ENCODE measurements around the gene IKZF5. TPM values are rescaled to one million over a fixed set of nuclear protein-coding genes. Genes with fewer than 3 reads are reported as not detected.
A peak's percentile ranks its signal among the peaks of the same experiment; 100 is the strongest.

The IKZF5 gene
- total RNA-seq, 2 experiments from 2014 or later, result 81.8 to 87.1 TPM

GRCh38 chr10:123026302-123026701, 17.7 kb upstream of the IKZF5 start:
- H3K9me3 ChIP-seq (ENCODE audit: control insufficient read depth in 1 of 2, insufficient read depth in 1 of 2, low read length in 2 of 2), result no peaks in the 10 kb centered on the region
- no peaks in the 10 kb centered on the region for H3K27me3 Mint-ChIP-seq
- ATAC-seq (ENCODE audit: poor library complexity) (no peak), DNase-seq (no peak)
- H3K9me3 Mint-ChIP-seq, result no peaks in the 10 kb centered on the region
- H3K27me3 ChIP-seq (ENCODE audit: control insufficient read depth in 1 of 2, insufficient read depth in 2 of 2, low read length in 2 of 2), result no peaks in the 10 kb centered on the region
- no peak overlapping the region for H3K27ac Mint-ChIP-seq
- H3K4me3 Mint-ChIP-seq, result no peak overlapping the region
- intact Hi-C loops (cut with DNase I, micrococcal nuclease), result no loop called here
- H3K27ac ChIP-seq (ENCODE audit: low read depth in 1 of 2, low read length in 2 of 2), result no peak overlapping the region
- H3K36me3 Mint-ChIP-seq (ENCODE audit: low read depth), result no peaks in the 10 kb centered on the region
- H3K4me1 Mint-ChIP-seq (ENCODE audit: low read depth), result no peaks in the 10 kb centered on the region
- H3K4me3 ChIP-seq (ENCODE audit: low read length), result no peak overlapping the region
- ChIA-PET POLR2A (no interaction called here), CTCF (no interaction called here)
- H3K36me3 ChIP-seq (ENCODE audit: insufficient read depth, low read length), result no peaks in the 10 kb centered on the region
- TF ChIP-seq CTCF (IDR thresholded peaks at IDR 0.05), result no peak
- no peaks in the 10 kb centered on the region for H3K4me1 ChIP-seq (ENCODE audit: insufficient read depth, low read length)

GRCh38 chr10:123024540-123024939, 15.9 kb upstream of the IKZF5 start:
- ATAC-seq (ENCODE audit: poor library complexity) (no peak), DNase-seq (no peak)
- Mint-ChIP-seq H3K36me3 (ENCODE audit: low read depth) (no peaks in the 10 kb centered on the region), H3K27ac (no peak overlapping the region), H3K9me3 (no peaks in the 10 kb centered on the region), H3K4me3 (no peak overlapping the region), H3K27me3 (no peaks in the 10 kb centered on the region), H3K4me1 (ENCODE audit: low read depth) (peaks cover 4% of the 10 kb centered on the region)
- CTCF ChIA-PET, result no interaction called here
- no peak for TF ChIP-seq CTCF (IDR thresholded peaks at IDR 0.05)
- Histone ChIP-seq H3K27me3 (ENCODE audit: control insufficient read depth in 1 of 2, insufficient read depth in 2 of 2, low read length in 2 of 2) (no peaks in the 10 kb centered on the region), H3K36me3 (ENCODE audit: insufficient read depth, low read length) (no peaks in the 10 kb centered on the region), H3K9me3 (ENCODE audit: control insufficient read depth in 1 of 2, insufficient read depth in 1 of 2, low read length in 2 of 2) (no peaks in the 10 kb centered on the region), H3K27ac (ENCODE audit: low read depth in 1 of 2, low read length in 2 of 2) (no peak overlapping the region), H3K4me1 (ENCODE audit: insufficient read depth, low read length) (no peaks in the 10 kb centered on the region), H3K4me3 (ENCODE audit: low read length) (no peak overlapping the region)
- POLR2A ChIA-PET, result no interaction called here
- intact Hi-C loops (cut with DNase I, micrococcal nuclease), result no loop called here

- DNase-seq, result peak in 1 of 14 experiments; percentile 9
Observed at GRCh38 chr10:123021517-123021916, 12.9 kb upstream of the IKZF5 start.

More at GRCh38 chr10:123021517-123021916, 12.9 kb upstream of the IKZF5 start:
- H3K4me1 ChIP-seq (ENCODE audit: insufficient read depth, low read length), result no peaks in the 10 kb centered on the region
- no peak overlapping the region for H3K4me3 ChIP-seq (ENCODE audit: low read length)
- H3K9me3 ChIP-seq (ENCODE audit: control insufficient read depth in 1 of 2, insufficient read depth in 1 of 2, low read length in 2 of 2), result no peaks in the 10 kb centered on the region
- no peak for ATAC-seq (ENCODE audit: poor library complexity)
- no peaks in the 10 kb centered on the region for H3K27me3 Mint-ChIP-seq
- no peak overlapping the region for H3K27ac ChIP-seq (ENCODE audit: low read depth in 1 of 2, low read length in 2 of 2)
- TF ChIP-seq CTCF (IDR thresholded peaks at IDR 0.05), result no peak
- ChIA-PET POLR2A (no interaction called here), CTCF (interaction anchor here (1.0 kb wide), 1 partner anchor 11 kb away, joined by 4 read pairs; no protein-coding TSS in a partner anchor)
- H3K27ac Mint-ChIP-seq, result no peak overlapping the region
- no peaks in the 10 kb centered on the region for H3K27me3 ChIP-seq (ENCODE audit: control insufficient read depth in 1 of 2, insufficient read depth in 2 of 2, low read length in 2 of 2)
- no peak overlapping the region for H3K4me3 Mint-ChIP-seq
- H3K36me3 Mint-ChIP-seq (ENCODE audit: low read depth), result no peaks in the 10 kb centered on the region
- intact Hi-C loops (cut with DNase I, micrococcal nuclease), result no loop called here
- H3K36me3 ChIP-seq (ENCODE audit: insufficient read depth, low read length), result no peaks in the 10 kb centered on the region
- peaks cover 6% of the 10 kb centered on the region for H3K4me1 Mint-ChIP-seq (ENCODE audit: low read depth)
- no peaks in the 10 kb centered on the region for H3K9me3 Mint-ChIP-seq
